HepG2 (cell line): ENCODE data around the gene TWNK. TPM values are rescaled to one million over a fixed set of nuclear protein-coding genes. Genes with fewer than 3 reads are reported as not detected.

Experiments used
- AGO2 ChIP-seq: fragments of 200-400 bp; formaldehyde crosslinking; optimal IDR thresholded peaks from 2 replicates; pipeline ENCODE3; 2017; ENCODE audit warnings: mild to moderate bottlenecking, low read depth, low read length, moderate library complexity
- CCAR2 ChIP-seq: fragments of 200-400 bp; formaldehyde crosslinking; optimal IDR thresholded peaks from 2 replicates; pipeline ENCODE3; 2018; ENCODE audit warnings: low read depth, mild to moderate bottlenecking, low read length, moderate library complexity
- CENPX ChIP-seq: sonication (generic); formaldehyde crosslinking; IDR thresholded peaks from 2 replicates; pipeline ENCODE4 v1.9.0; 2021; ENCODE audit warnings: mild to moderate bottlenecking, missing genetic modification reagents, moderate library complexity
- CREM ChIP-seq, 2 experiments: sonication (generic) in 1 of 2; formaldehyde crosslinking in 1 of 2; IDR thresholded peaks; 2 replicates each; pipeline versions ENCODE4 v1.4.0 to v1.6.1; 2016 to 2020; ENCODE audit warnings: antibody characterized with exemption in 1 of 2, mild to moderate bottlenecking in 1 of 2, missing genetic modification reagents in 1 of 2
- EED ChIP-seq: sonication (generic); formaldehyde crosslinking; IDR thresholded peaks from 2 replicates; pipeline ENCODE4 v1.5.0; 2020; ENCODE audit warnings: mild to moderate bottlenecking, missing genetic modification reagents
- KLF13 ChIP-seq: sonication (generic); formaldehyde crosslinking; IDR thresholded peaks from 2 replicates; pipeline ENCODE4 v1.4.0; 2020; ENCODE audit warnings: mild to moderate bottlenecking, missing genetic modification reagents
- PITX1 ChIP-seq: sonication (generic); formaldehyde crosslinking; IDR thresholded peaks from 2 replicates; pipeline ENCODE4 v1.5.1; 2020; ENCODE audit warnings: mild to moderate bottlenecking, missing genetic modification reagents
- PRDM10 ChIP-seq: sonication (generic); formaldehyde crosslinking; IDR thresholded peaks from 2 replicates; pipeline ENCODE4 v1.4.0; 2020; ENCODE audit warnings: low read depth, missing genetic modification reagents
- TCF7L2 ChIP-seq: IDR thresholded peaks from 2 replicates; pipeline ENCODE4 v1.6.1; 2011; ENCODE audit warnings: mild to moderate bottlenecking, low read depth, low read length, moderate library complexity
- ZBTB46 ChIP-seq: sonication (generic); formaldehyde crosslinking; IDR thresholded peaks from 2 replicates; pipeline ENCODE4 v1.4.0; 2020; ENCODE audit warnings: mild to moderate bottlenecking, missing genetic modification reagents, borderline replicate concordance
- ZMYM4 ChIP-seq: sonication (generic); formaldehyde crosslinking; IDR thresholded peaks from 2 replicates; pipeline ENCODE4 v1.8.1; 2023; ENCODE audit warnings: mild to moderate bottlenecking, missing genetic modification reagents
- ZNF34 ChIP-seq: sonication (generic); formaldehyde crosslinking; IDR thresholded peaks from 2 replicates; pipeline ENCODE4 v1.4.0; 2020; ENCODE audit warnings: mild to moderate bottlenecking, missing genetic modification reagents, borderline replicate concordance
- ZNF501 ChIP-seq: sonication (generic); formaldehyde crosslinking; IDR thresholded peaks from 2 replicates; pipeline ENCODE4 v1.5.1; 2020; ENCODE audit warnings: mild to moderate bottlenecking, moderate library complexity, missing genetic modification reagents
- ZNF609 ChIP-seq: sonication (generic); formaldehyde crosslinking; IDR thresholded peaks from 2 replicates; pipeline ENCODE4 v1.4.0; 2020; ENCODE audit warnings: mild to moderate bottlenecking, missing genetic modification reagents, borderline replicate concordance
- ZNF615 ChIP-seq: sonication (generic); formaldehyde crosslinking; IDR thresholded peaks from 2 replicates; pipeline ENCODE4 v1.5.0; 2020; ENCODE audit warnings: mild to moderate bottlenecking, missing genetic modification reagents, borderline replicate concordance
- ZNF761 ChIP-seq: sonication (generic); formaldehyde crosslinking; conservative IDR thresholded peaks from 2 replicates; pipeline ENCODE4 v1.4.0; 2020; ENCODE audit warnings: mild to moderate bottlenecking, missing genetic modification reagents
- ZNF883 ChIP-seq: sonication (generic); formaldehyde crosslinking; IDR thresholded peaks from 2 replicates; pipeline ENCODE4 v1.5.1; 2020; ENCODE audit warnings: mild to moderate bottlenecking, missing genetic modification reagents; ENCODE audit errors: not compliant biosample characterization
- polyA plus RNA-seq, 8 experiments: library from polyadenylated mRNA; depleted of rRNA in 3 of 8; stranded (reverse) in 7 of 8; unstranded in 1 of 8; fragments of >200 nt; fragmentation: Illumina TruSeq in 4 of 8; extraction: Trizol in 4 of 8; gene quantifications; 2 replicates each; pipeline versions ENCODE4 v1.2.1 to v1.2.3, GENCODE V29; 2011 to 2016; ENCODE audit warnings: low read depth in 4 of 8, missing spikeins in 1 of 8, mixed read lengths in 1 of 8; ENCODE audit not compliant: insufficient read depth in 1 of 8
- total RNA-seq, 5 experiments: library from RNA; depleted of rRNA; stranded (reverse); fragments of >200 nt; fragmentation: Illumina TruSeq; extraction: Trizol; gene quantifications; 2 replicates each; pipeline ENCODE4 v1.2.3, GENCODE V29; 2016; ENCODE audit warnings: low read depth in 1 of 5

TWNK gene
- total and polyA plus RNA-seq, 2 of the 13 experiments (the other 11 are each of a cell fraction or from before 2014, with no cell fraction given): 10.7 to 16.5 TPM

- TF ChIP-seq KLF13: no peak
- TF ChIP-seq ZNF609 (CRISPR knock-in tag): no peak
- TF ChIP-seq ZNF501: no peak
- no peak for TF ChIP-seq ZBTB46 (CRISPR knock-in tag)
- TF ChIP-seq CENPX (CRISPR knock-in tag): no peak
- peak; percentile 65 for TF ChIP-seq ZNF883 (CRISPR knock-in tag)
- TF ChIP-seq ZNF34 (CRISPR knock-in tag): no peak
- no peak for TF ChIP-seq ZNF761 (CRISPR knock-in tag)
- no peak for TF ChIP-seq PITX1 (CRISPR knock-in tag)
- TF ChIP-seq TCF7L2: no peak
- no peak for TF ChIP-seq ZNF615 (CRISPR knock-in tag)
- TF ChIP-seq CREM (IDR thresholded peaks at IDR 0.05): no peak
- TF ChIP-seq CREM (CRISPR knock-in tag; IDR thresholded peaks at IDR 0.05): no peak
- TF ChIP-seq EED: peak; percentile 69; the same call in 1 of the 2 replicates
- no peak for TF ChIP-seq CCAR2
- TF ChIP-seq PRDM10 (CRISPR knock-in tag): peak; percentile 36; the same call in 1 of the 2 replicates
- no peak for TF ChIP-seq AGO2
- TF ChIP-seq ZMYM4 (CRISPR knock-in tag): no peak
These were observed 31.5 kb downstream of the TWNK start (continued) for GRCh38 chr10:101018600-101019439.
